ENCODE results near the gene VWA7.
"Not testable (repeated sequence)": the region's sequence is repeated elsewhere in the genome, so short reads cannot be mapped to it uniquely, and the experiment has no call there.

- TF ChIP-seq POLR2AphosphoS5 (IDR thresholded peaks at IDR 0.05): peak in 2 of 3 donors; percentile 21 to 62
- not testable (repeated sequence) for TF ChIP-seq POLR2A (IDR thresholded peaks at IDR 0.05)
- TF ChIP-seq, protein P1, sequence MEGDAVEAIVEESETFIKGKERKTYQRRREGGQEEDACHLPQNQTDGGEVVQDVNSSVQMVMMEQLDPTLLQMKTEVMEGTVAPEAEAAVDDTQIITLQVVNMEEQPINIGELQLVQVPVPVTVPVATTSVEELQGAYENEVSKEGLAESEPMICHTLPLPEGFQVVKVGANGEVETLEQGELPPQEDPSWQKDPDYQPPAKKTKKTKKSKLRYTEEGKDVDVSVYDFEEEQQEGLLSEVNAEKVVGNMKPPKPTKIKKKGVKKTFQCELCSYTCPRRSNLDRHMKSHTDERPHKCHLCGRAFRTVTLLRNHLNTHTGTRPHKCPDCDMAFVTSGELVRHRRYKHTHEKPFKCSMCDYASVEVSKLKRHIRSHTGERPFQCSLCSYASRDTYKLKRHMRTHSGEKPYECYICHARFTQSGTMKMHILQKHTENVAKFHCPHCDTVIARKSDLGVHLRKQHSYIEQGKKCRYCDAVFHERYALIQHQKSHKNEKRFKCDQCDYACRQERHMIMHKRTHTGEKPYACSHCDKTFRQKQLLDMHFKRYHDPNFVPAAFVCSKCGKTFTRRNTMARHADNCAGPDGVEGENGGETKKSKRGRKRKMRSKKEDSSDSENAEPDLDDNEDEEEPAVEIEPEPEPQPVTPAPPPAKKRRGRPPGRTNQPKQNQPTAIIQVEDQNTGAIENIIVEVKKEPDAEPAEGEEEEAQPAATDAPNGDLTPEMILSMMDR (IDR thresholded peaks at IDR 0.05 in 8 of 11, conservative IDR thresholded peaks at IDR 0.05 in 3 of 11): peak in 2 of 11 experiments; percentile 27 to 38
Observed at GRCh38 chr6:31817133-31817928, 40.2 kb upstream of the VWA7 start.

Data from spleen (tissue), 7 donors.